KBM-7 (cell line): ENCODE data around the gene ADARB1.

Source experiments
- DNase-seq: peaks from one replicate; pipeline ENCODE4 v3.0.0-alpha.2; 2015
- in situ Hi-C: fragments of 300-500 bp; cut with MboI; formaldehyde crosslinking; loops from 2 replicates; pipeline ENCODE4 v1.14.3; 2020; ENCODE audit warnings: low sequenced_read_pairs, low pct_unique_long_range_greater_than_20kb, mixed read lengths

ADARB1 gene

DNA sequence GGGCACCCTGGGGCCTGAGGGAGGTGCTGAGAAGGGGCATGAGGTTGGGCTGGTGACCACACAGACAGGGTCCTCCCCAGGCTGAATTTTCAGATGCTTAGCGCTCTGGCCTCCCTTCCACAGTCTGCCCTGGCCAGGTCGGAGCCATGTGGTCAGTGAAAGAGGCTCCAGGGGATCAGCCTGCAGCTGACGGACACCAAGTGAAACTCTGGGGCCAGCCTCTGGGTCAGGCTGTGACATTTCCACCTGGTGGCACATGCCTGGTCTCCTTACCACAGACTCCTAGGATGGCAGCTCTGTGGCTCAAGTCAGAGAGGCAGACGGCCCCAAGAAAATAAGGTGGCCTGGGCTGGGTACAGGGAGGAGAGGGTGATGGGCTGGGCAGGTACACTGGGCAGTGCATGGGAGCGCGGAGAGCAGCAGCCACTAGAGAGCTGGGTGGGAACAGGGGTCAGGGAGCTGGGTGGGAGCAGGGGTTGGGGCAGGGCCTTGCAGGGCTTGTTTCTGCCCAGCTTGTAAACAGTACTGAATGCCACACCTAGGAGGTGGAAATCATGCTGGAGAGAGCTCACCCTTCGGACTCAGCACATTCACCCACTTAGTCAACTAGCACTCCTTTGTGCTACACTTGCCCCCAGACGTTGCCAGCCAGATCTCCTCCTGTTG lies 20.7 kb upstream of the ADARB1 start:
- in situ Hi-C loops = no loop called here
- DNase-seq = no peak

DNA sequence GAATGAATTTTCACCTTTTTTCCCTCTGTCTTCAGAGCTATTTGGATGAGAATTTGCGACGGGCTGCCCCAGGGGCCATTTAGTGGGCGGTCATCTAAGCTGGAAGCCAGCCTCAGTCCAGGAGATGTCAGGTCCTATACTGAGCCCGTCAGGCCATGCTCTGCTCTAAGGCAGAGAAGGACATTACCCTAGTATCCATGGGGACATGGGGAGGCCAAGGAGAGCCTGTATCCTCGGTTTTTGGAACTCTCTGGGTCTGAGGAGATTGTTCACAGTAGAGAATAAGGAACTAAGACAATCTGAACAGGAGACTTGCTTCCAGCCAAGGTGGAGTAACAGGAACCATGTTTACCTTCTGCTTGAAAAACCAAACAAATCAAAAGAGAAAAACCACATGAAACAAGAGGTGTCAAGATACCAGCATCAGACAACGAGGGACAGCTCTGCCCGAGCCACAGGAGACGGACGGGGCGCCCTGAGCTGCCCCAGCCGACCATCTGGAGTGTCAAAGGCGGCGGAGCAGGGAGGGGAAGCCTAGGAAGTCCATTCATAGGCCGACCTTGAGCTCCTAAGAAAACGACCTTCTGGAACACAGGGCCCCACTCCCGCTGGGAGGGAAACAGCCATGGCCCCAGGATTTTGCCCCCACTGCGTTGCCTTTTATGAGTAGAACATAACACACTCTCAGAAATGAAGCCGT lies 20.0 kb upstream of the ADARB1 start:
- in situ Hi-C loops = no loop called here
- DNase-seq = no peak

GRCh38 chr21:45054927-45055612 lies 19.3 kb upstream of the ADARB1 start:
- no peak for DNase-seq
- in situ Hi-C loops = no loop called here

DNA sequence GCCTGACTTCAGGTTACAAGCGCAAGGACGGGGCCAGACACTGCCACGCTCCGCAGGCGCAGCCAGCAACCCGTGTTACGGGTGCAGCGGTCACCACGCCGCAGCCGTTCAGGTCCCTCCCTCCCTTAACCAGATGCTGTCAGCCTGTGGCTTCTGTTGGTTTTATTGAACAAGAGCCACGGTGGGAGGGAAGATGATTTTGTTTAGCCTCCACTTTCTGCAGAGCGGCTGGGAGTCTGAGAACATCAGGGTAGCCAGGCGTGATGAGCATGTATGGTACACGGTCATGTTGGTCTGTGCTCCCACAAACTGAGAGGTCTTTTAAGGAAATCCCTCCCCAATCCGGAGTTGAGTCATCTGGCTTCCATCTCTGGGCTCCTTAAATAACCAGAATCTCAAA lies 18.5 kb upstream of the ADARB1 start:
- in situ Hi-C loops = no loop called here
- no peak for DNase-seq

DNA sequence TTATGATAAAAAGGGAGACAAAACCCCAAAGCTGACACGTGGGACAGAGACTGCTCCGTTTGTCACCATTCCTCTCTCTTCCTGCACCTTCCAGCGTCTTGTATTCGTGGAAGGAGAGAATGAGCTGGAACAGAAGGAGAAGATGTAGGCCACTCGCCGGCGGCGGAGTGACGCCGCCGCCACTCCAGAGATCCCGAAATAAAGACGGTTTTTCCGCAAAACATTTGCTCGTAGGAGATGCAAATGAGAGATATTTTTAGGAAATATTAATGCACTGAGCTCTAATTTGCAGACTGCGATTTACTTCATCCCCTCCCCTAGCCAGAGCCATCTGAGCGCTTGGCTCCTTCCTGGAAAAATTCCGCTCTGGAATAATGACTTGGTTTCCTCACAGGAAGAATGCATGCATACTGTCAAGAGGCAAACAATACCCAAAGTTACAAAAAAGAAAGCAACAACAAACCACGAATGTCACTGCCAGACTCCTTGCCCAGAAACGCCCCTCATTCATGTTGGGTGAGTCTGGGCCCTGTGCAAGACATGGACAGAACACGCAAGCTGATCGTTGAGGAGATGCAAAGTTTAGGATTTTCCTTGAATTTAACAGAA lies 18.0 kb upstream of the ADARB1 start:
- no peak for DNase-seq
- in situ Hi-C loops = no loop called here

- in situ Hi-C loops = no loop called here
Measured at GRCh38 chr21:45056917-45057560, 17.3 kb upstream of the ADARB1 start.

DNA sequence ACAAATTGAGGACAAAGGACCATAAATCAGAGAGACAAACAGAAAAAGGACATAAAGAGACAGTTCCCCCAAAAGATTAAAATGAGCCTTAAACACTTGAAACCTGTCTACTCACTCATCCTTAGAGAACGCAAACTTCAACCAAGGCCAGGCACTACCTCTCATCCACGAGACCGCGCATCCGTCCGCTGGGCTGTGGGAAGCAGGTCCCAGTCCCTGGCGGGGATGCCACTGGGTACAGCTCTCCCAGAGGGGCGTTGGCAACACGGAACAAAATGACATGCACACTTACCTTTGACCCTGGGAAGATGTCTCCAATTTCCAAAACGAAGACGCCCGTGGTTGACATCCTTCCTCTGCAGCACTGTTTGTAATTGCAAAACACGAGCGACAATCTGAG lies 16.5 kb upstream of the ADARB1 start:
- in situ Hi-C loops = no loop called here
- no peak for DNase-seq

More at GRCh38 chr21:45056917-45057560, 17.3 kb upstream of the ADARB1 start:
- DNase-seq = no peak

DNA sequence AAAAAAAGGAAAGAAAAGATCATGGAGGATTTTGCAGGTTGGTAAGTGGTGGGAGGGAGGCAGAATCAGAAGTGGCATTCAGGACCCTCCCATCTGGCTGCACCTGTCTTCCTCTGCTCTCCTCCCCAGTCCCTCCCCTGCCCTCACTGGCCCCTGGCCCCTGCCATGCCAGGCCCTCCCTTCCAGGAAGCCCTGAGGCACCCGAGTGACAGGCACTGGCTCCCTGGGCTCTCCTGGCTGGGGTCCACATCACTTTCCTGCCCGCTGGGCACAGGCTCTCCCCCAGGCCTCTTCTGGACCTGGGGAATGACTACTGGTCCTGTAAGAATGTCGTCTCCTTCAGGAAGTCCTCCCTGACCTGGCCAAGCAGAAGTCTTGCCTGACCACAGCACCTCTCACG lies 15.3 kb upstream of the ADARB1 start:
- in situ Hi-C loops = no loop called here

GRCh38 chr21:45060089-45060488 lies 14.3 kb upstream of the ADARB1 start:
- DNase-seq = no peak
- in situ Hi-C loops = no loop called here

More for the DNA sequence above, 15.3 kb upstream of the ADARB1 start:
- no peak for DNase-seq

- in situ Hi-C loops = no loop called here
- DNase-seq = no peak
Measured at GRCh38 chr21:45060675-45061311, 13.6 kb upstream of the ADARB1 start.

- in situ Hi-C loops = no loop called here
- DNase-seq = no peak
Measured at GRCh38 chr21:45064091-45064490, 10.3 kb upstream of the ADARB1 start.

DNA sequence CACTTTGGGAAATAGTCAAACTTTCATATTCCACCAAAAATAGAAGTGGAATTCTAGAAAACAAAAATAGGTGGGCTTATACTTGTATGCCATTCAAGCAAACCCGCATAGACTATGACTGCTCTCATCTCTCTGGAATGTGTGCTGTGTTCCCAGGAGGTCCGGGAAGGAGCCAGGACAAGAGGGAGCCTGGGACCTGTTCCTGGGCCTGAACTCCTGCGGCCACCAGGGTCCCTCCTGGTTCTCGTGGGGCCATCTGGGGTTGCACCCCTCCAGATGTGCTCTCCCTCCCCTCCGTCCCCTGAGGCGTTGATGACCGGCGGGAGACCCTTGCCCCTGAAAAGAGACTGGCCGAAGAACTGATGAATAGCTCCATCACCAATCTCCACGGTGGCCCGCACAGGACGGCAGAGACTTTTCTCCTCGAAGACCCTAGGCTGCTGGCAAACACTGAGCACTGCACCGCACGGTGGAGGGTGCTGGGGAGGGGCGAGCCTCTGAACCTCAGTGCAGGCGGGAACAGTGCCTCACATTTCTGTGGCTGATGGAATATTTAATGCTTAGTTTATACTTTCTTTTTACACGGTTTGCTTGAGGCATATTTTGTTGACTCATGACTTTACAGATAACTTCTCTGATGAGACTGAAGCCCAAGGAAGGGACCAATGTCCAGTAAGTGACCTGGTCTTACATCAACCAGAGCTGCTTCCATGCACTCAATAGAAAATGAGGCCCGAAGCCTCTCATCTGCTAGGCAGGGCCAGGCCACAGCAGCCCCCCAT lies 9.6 kb upstream of the ADARB1 start:
- DNase-seq = no peak
- in situ Hi-C loops = no loop called here

DNA sequence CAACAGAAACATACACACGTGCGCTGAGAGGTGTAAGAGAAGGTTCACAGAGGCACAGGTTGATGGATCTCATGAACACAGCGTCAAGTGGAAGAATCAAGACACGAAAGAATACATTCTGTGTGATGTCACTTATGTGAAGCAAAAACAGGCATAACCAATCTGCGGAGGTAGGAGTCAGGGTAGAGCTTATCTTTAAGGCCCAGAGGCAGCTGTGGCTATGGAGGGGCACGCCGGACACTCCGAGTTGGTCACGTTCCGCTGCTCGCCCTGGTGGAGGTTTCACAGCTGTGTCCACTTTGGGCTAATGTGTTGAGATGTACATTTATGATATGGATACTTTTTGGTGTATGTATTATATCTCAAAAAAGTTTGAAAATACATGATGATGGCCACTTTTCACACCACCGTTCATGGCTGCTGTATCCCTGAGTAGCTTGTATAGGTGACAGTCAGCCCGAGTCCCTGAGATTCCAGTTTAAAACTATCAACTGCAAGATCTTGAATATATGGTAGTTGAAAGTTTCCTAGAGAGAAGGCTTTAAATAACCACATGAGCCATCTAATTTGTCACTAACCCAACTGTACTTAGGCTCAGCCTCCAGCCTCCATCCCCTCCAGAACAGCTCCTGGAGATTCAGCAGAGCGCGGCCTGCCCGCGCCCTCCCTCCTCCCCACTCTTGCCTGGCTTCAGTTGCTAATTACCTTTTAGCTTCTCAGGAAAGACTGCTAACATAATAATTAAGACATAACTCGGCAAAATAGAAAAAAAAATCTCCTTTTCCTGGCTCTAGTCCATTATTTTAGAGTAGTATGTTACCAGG lies 6.7 kb upstream of the ADARB1 start:
- in situ Hi-C loops = no loop called here
- no peak for DNase-seq

DNA sequence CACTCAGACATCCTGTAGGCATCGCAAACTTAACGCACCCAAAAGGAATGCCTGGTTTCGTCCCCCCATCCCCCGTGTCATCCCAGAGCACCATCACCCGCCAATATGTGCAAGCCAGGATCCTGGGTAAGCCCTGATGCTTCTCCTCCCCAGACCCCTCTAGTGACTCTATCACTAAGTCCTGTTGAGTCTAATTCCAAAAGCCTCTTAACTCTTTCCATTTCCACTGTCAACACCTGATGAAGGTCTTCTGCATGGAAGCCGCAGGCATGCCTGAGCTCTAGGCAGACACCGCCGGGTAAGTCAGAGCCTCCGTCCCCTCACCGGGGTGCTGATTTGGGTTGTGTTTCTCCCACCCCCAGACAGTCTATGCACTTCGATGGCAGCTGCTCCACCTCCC lies 5.3 kb upstream of the ADARB1 start:
- DNase-seq = no peak
- in situ Hi-C loops = no loop called here

DNA sequence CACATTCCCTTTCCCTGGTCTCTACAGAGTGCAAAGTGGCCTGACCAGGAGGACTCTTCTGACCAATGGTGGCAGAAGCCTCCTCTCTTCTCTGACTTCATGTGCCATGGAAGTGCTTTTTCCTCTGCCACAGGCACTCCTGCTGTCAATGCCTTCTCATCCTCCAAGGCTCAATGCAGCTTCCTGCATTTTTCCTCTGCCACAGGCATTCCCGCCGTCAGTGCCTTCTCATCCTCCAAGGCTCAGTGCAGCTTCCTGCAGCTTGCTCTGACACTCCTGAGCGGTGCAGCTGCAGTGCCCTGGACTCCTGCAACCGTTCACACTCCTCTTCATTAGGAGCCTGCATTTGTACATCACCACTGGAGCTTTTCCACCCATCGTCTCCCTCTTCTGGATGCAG lies 4.7 kb upstream of the ADARB1 start:
- no peak for DNase-seq
- in situ Hi-C loops = no loop called here

- in situ Hi-C loops = no loop called here
- DNase-seq = no peak
Measured at GRCh38 chr21:45071078-45071873, 3.1 kb upstream of the ADARB1 start.
